A673 (cell line): ENCODE measurements around the gene PIK3AP1. TPM values are rescaled to one million over a fixed set of nuclear protein-coding genes. Genes with fewer than 3 reads are reported as not detected.

ENCODE experiments used
- BruUV-seq: library from RNA; stranded (reverse); fragments of 400-500 nt; replicated peaks from 2 replicates; lab custom pipeline; 2021; lab: Mats Ljungman, UMichigan
- CTCF ChIA-PET: fragments of 300-600 bp; sonication (Branson Sonifier 250); formaldehyde crosslinking; loops from one replicate; lab custom pipeline; 2022; ENCODE audit warnings: antibody characterized with exemption; lab: Charles Lee
- POLR2A ChIA-PET: fragments of 300-600 bp; sonication (Branson Sonifier 250); formaldehyde crosslinking; loops from one replicate; lab custom pipeline; 2022; ENCODE audit warnings: antibody characterized with exemption; ENCODE audit not compliant: low non-redundant PET; lab: Charles Lee
- DNase-seq: peaks from one replicate; pipeline ENCODE4 v3.0.0-alpha.2; 2015; ENCODE audit warnings: low spot score
- H3K27ac ChIP-seq: fragments of 200-600 bp; sonication (generic); 2 replicates; pipeline ENCODE4 v1.5.1; 2016; ENCODE audit warnings: mixed run types, low read depth, mild to moderate bottlenecking, mixed read lengths, antibody characterized with exemption, low read length; ENCODE audit not compliant: poor library complexity, severe bottlenecking
- H3K27me3 ChIP-seq: fragments of 200-600 bp; sonication (generic); replicated peaks from 2 replicates; pipeline ENCODE4 v1.6.1; 2017; ENCODE audit warnings: mixed run types, low read depth, mild to moderate bottlenecking, mixed read lengths, antibody characterized with exemption, low read length; ENCODE audit not compliant: insufficient read depth, poor library complexity
- H3K36me3 ChIP-seq: fragments of 200-600 bp; sonication (generic); 2 replicates; pipeline ENCODE4 v1.6.1; 2016; ENCODE audit warnings: mixed run types, mild to moderate bottlenecking, mixed read lengths, antibody characterized with exemption, low read length; ENCODE audit not compliant: insufficient read depth, poor library complexity, severe bottlenecking
- H3K4me1 ChIP-seq: fragments of 200-600 bp; sonication (generic); 2 replicates; pipeline ENCODE4 v1.6.1; 2017; ENCODE audit warnings: mixed run types, mild to moderate bottlenecking, mixed read lengths, antibody characterized with exemption, low read length; ENCODE audit not compliant: insufficient read depth, poor library complexity, severe bottlenecking
- H3K4me3 ChIP-seq: fragments of 200-600 bp; sonication (generic); 2 replicates; pipeline ENCODE4 v1.5.1; 2016; ENCODE audit warnings: low read depth, mixed run types, mild to moderate bottlenecking, mixed read lengths, low read length; ENCODE audit not compliant: poor library complexity, severe bottlenecking
- H3K9me3 ChIP-seq: fragments of 200-600 bp; sonication (generic); 2 replicates; pipeline ENCODE4 v1.6.1; 2016; ENCODE audit warnings: mixed run types, low read depth, mild to moderate bottlenecking, mixed read lengths, antibody characterized with exemption, low read length; ENCODE audit not compliant: poor library complexity, severe bottlenecking
- CTCF ChIP-seq: fragments of 300-800, 200-600 bp; sonication (generic); conservative IDR thresholded peaks from 2 replicates; pipeline ENCODE4 v1.5.1; 2017; ENCODE audit warnings: low read depth, mild to moderate bottlenecking, antibody characterized with exemption, low read length, moderate library complexity, mixed read lengths
- EZH2 ChIP-seq: fragments of 200-600 bp; sonication (generic); IDR thresholded peaks from 2 replicates; pipeline ENCODE4 v1.6.1; 2017; ENCODE audit warnings: borderline replicate concordance, low read depth, mild to moderate bottlenecking, mixed read lengths, antibody characterized with exemption, low read length; ENCODE audit not compliant: poor library complexity, severe bottlenecking
- intact Hi-C: fragments of 100-400 bp; cut with micrococcal nuclease; formaldehyde crosslinking; loops from one replicate; pipeline ENCODE4 v1.10.0; 2022; ENCODE audit not compliant: unreplicated experiment
- total RNA-seq: library from RNA; stranded (reverse); gene quantifications from 2 replicates; pipeline ENCODE4 v1.2.3, GENCODE V29; 2021

PIK3AP1 gene
- total RNA-seq, 1 experiment from 2014 or later = 0.24 TPM

GRCh38 chr10:96584474-96584873 is 135.8 kb downstream of the PIK3AP1 start:
- ChIA-PET POLR2A (no interaction called here), CTCF (no interaction called here)
- Histone ChIP-seq H3K4me3 (no peak overlapping the region), H3K27ac (no peak overlapping the region), H3K27me3 (no peaks in the 10 kb centered on the region), H3K9me3 (no peaks in the 10 kb centered on the region), H3K36me3 (no peaks in the 10 kb centered on the region), H3K4me1 (peaks cover 18% of the 10 kb centered on the region)
- TF ChIP-seq CTCF (no peak), EZH2 (no peak)
- no TSS peak for BruUV-seq
- DNase-seq = no peak
- intact Hi-C loops = no loop called here

GRCh38 chr10:96584035-96584434 is 136.3 kb downstream of the PIK3AP1 start:
- CTCF ChIA-PET = no interaction called here
- TF ChIP-seq CTCF (no peak), EZH2 (no peak)
- POLR2A ChIA-PET = no interaction called here

DNA sequence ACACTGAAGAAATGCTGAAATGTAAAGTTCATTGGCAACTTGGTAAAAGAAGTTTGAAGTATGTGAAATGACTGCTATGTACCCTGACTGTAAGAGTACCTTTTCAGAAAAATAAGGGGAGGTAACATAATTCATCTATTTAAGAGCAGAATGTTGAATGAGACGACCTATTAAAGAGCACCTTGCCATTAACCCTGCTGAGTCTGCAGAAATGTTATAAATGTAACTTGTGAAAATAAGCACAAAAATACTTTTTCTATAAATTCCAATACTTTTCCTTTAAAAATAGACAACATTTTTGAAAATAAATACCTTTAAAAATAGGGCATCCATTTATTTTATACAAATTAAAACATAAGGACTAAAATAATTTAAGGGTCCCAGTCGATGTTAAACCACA is 141.2 kb downstream of the PIK3AP1 start:
- Histone ChIP-seq H3K9me3 (no peaks in the 10 kb centered on the region), H3K27ac (no peak overlapping the region), H3K4me1 (peaks cover 12% of the 10 kb centered on the region), H3K4me3 (no peak overlapping the region), H3K27me3 (no peaks in the 10 kb centered on the region), H3K36me3 (peaks cover 4% of the 10 kb centered on the region)
- no peak for DNase-seq
- ChIA-PET POLR2A (no interaction called here), CTCF (no interaction called here)
- intact Hi-C loops = no loop called here
- no TSS peak for BruUV-seq
- TF ChIP-seq CTCF (no peak), EZH2 (no peak)

More at GRCh38 chr10:96584035-96584434, 136.3 kb downstream of the PIK3AP1 start:
- Histone ChIP-seq H3K4me1 (peaks cover 21% of the 10 kb centered on the region), H3K27ac (no peak overlapping the region), H3K9me3 (no peaks in the 10 kb centered on the region), H3K27me3 (no peaks in the 10 kb centered on the region), H3K4me3 (no peak overlapping the region), H3K36me3 (no peaks in the 10 kb centered on the region)
- BruUV-seq = no TSS peak
- no peak for DNase-seq
- intact Hi-C loops = no loop called here
